ENCODE measurements around the gene PCBD1.
"Not testable (repeated sequence)": the region's sequence is repeated elsewhere in the genome, so short reads cannot be mapped to it uniquely, and the experiment has no call there.

Gene PCBD1

GRCh38 chr10:70863470-70864160 is 24.8 kb downstream of the PCBD1 start:
- DNase-seq (ENCODE audit: low read depth, low spot score): no peak

GRCh38 chr10:70861495-70862197 is 26.7 kb downstream of the PCBD1 start:
- not testable (repeated sequence) for DNase-seq (ENCODE audit: low read depth, low spot score)

- no peak for DNase-seq (ENCODE audit: low read depth, low spot score)
These were observed 29.6 kb downstream of the PCBD1 start for GRCh38 chr10:70858759-70859158.

- no peak for DNase-seq (ENCODE audit: low read depth, low spot score)
These were observed 31.9 kb downstream of the PCBD1 start for GRCh38 chr10:70856454-70856853.

GRCh38 chr10:70853457-70853856 is 34.9 kb downstream of the PCBD1 start:
- no peak for DNase-seq (ENCODE audit: low read depth, low spot score)

GRCh38 chr10:70853038-70853437 is 35.3 kb downstream of the PCBD1 start:
- no peak for DNase-seq (ENCODE audit: low read depth, low spot score)

GRCh38 chr10:70851597-70852475 is 36.5 kb downstream of the PCBD1 start:
- DNase-seq (ENCODE audit: low read depth, low spot score): no peak

GRCh38 chr10:70850097-70850496 is 38.3 kb downstream of the PCBD1 start:
- no peak for DNase-seq (ENCODE audit: low read depth, low spot score)

GRCh38 chr10:70849582-70850016 is 38.8 kb downstream of the PCBD1 start:
- no peak for DNase-seq (ENCODE audit: low read depth, low spot score)

- DNase-seq (ENCODE audit: low read depth, low spot score): no peak
These were observed 40.6 kb downstream of the PCBD1 start for GRCh38 chr10:70847659-70848360.

- no peak for DNase-seq (ENCODE audit: low read depth, low spot score)
These were observed 41.6 kb downstream of the PCBD1 start for GRCh38 chr10:70846795-70847194.

GRCh38 chr10:70845816-70846215 is 42.5 kb downstream of the PCBD1 start:
- no peak for DNase-seq (ENCODE audit: low read depth, low spot score)

- DNase-seq (ENCODE audit: low read depth, low spot score): no peak
These were observed 43.1 kb downstream of the PCBD1 start for GRCh38 chr10:70845256-70845655.

- no peak for DNase-seq (ENCODE audit: low read depth, low spot score)
These were observed 44.4 kb downstream of the PCBD1 start for GRCh38 chr10:70843776-70844489.

- no peak for DNase-seq (ENCODE audit: low read depth, low spot score)
These were observed 45.0 kb downstream of the PCBD1 start for GRCh38 chr10:70843333-70843732.

- no peak for DNase-seq (ENCODE audit: low read depth, low spot score)
These were observed 47.5 kb downstream of the PCBD1 start for GRCh38 chr10:70840836-70841235.

GRCh38 chr10:70838270-70838805 is 50.0 kb downstream of the PCBD1 start:
- no peak for DNase-seq (ENCODE audit: low read depth, low spot score)

GRCh38 chr10:70837660-70838059 is 50.7 kb downstream of the PCBD1 start:
- DNase-seq (ENCODE audit: low read depth, low spot score): no peak

- DNase-seq (ENCODE audit: low read depth, low spot score): no peak
These were observed 52.0 kb downstream of the PCBD1 start for GRCh38 chr10:70836319-70836718.

- no peak for DNase-seq (ENCODE audit: low read depth, low spot score)
These were observed 53.8 kb downstream of the PCBD1 start for GRCh38 chr10:70834441-70835151.
